GM19395 (cell line): Measurements from ENCODE around the gene DRICH1.
"Not testable (repeated sequence)": the region's sequence is repeated elsewhere in the genome, so short reads cannot be mapped to it uniquely, and the experiment has no call there.

Source experiments
- ATAC-seq: cut with Tn5 transposase; IDR thresholded peaks from one replicate; pipeline ENCODE4 v1.9.1; 2021; ENCODE audit warnings: mild to moderate bottlenecking, moderate library complexity; ENCODE audit not compliant: unreplicated experiment

DRICH1 gene

GRCh38 chr22:23603266-23603665, 28.9 kb downstream of the DRICH1 start:
- ATAC-seq, result no peak

GRCh38 chr22:23598805-23599518, 33.2 kb downstream of the DRICH1 start:
- no peak for ATAC-seq

GRCh38 chr22:23597576-23598268, 34.4 kb downstream of the DRICH1 start:
- not testable (repeated sequence) for ATAC-seq

GRCh38 chr22:23595904-23596303, 36.2 kb downstream of the DRICH1 start:
- not testable (repeated sequence) for ATAC-seq

GRCh38 chr22:23591846-23592245, 40.3 kb downstream of the DRICH1 start:
- no peak for ATAC-seq

GRCh38 chr22:23591201-23591791, 40.8 kb downstream of the DRICH1 start:
- ATAC-seq, result no peak

- ATAC-seq, result no peak
Observed at GRCh38 chr22:23583836-23584235, 48.3 kb downstream of the DRICH1 start.

GRCh38 chr22:23583153-23583552, 49.0 kb downstream of the DRICH1 start:
- no peak for ATAC-seq

- ATAC-seq, result no peak
Observed at GRCh38 chr22:23581260-23581650, 50.9 kb downstream of the DRICH1 start.

GRCh38 chr22:23580576-23581259, 51.4 kb downstream of the DRICH1 start:
- ATAC-seq, result no peak

GRCh38 chr22:23579870-23580575, 52.1 kb downstream of the DRICH1 start, which contains the start of gene IGLL1:
Gene IGLL1 (minus strand): TSS chr22:23580290. CDS start chr22:23580190, 100 bp downstream.
- no peak for ATAC-seq

GRCh38 chr22:23579280-23579679, 52.8 kb downstream of the DRICH1 start:
- ATAC-seq, result no peak

- ATAC-seq, result no peak
Observed at GRCh38 chr22:23578306-23578705, 53.8 kb downstream of the DRICH1 start.

GRCh38 chr22:23576681-23577080, 55.4 kb downstream of the DRICH1 start:
- no peak for ATAC-seq

- ATAC-seq, result no peak
Observed at GRCh38 chr22:23575601-23576000, 56.5 kb downstream of the DRICH1 start.

- no peak for ATAC-seq
Observed at GRCh38 chr22:23574877-23575276, 57.2 kb downstream of the DRICH1 start.

GRCh38 chr22:23574371-23574811, 57.7 kb downstream of the DRICH1 start:
- no peak for ATAC-seq

GRCh38 chr22:23573701-23574235, 58.4 kb downstream of the DRICH1 start:
- ATAC-seq, result not testable (repeated sequence)

- not testable (repeated sequence) for ATAC-seq
Observed at GRCh38 chr22:23573106-23573505, 59.0 kb downstream of the DRICH1 start.

- no peak for ATAC-seq
Observed at GRCh38 chr22:23571486-23571885, 60.6 kb downstream of the DRICH1 start.
